Measurements from ENCODE around the gene E4F1. TPM values are rescaled to one million over a fixed set of nuclear protein-coding genes. Genes with fewer than 3 reads are reported as not detected.

E4F1 gene
- total and polyA plus RNA-seq, 9 of the 15 experiments (the other 6 are each of a cell fraction or from before 2014, with no cell fraction given): 0.48 to 94.9 (median 20.4) TPM

DNA sequence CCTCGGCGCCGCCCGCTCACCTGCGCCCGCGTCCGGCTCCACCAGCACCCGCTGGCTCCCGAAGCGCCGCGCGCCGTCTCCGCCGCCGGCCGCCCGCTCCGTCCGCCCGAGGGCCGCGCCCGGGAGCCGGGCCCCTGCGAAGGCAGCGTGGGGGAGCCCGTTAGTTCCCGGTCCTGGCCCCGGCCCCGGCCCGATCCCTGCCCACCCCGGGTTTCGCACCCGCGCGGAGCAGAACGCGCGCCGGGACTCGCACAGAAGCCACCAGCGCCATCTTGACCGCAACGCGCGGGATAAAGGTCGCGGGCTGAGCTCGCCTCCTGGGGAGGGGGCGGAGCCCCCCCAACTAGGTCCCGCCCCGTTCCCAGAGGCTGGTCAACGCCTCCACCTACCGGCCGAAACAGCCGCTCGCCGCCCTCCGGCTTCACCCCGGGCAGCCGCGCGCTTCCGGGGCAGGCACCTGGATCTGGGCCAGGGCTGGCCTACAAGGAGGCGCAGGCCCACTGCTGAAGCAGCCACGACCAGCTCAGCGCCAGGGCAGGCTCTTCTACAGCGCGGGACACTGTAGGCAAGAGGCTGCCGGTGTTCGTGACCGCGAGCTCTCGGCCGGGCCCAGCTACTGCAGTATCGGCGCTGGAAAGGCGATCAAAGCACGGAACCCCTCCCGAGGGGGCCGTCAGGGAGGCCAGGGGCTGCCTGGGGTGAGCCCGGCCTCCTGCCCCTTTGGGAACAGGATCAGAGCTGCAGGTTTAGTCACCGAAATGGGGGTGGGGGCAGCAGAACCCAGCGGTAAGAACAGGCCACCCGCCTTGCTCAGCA lies 28.1 kb downstream of the E4F1 start, which contains the start of gene ECI1 (continued):
- TF ChIP-seq, protein P1, sequence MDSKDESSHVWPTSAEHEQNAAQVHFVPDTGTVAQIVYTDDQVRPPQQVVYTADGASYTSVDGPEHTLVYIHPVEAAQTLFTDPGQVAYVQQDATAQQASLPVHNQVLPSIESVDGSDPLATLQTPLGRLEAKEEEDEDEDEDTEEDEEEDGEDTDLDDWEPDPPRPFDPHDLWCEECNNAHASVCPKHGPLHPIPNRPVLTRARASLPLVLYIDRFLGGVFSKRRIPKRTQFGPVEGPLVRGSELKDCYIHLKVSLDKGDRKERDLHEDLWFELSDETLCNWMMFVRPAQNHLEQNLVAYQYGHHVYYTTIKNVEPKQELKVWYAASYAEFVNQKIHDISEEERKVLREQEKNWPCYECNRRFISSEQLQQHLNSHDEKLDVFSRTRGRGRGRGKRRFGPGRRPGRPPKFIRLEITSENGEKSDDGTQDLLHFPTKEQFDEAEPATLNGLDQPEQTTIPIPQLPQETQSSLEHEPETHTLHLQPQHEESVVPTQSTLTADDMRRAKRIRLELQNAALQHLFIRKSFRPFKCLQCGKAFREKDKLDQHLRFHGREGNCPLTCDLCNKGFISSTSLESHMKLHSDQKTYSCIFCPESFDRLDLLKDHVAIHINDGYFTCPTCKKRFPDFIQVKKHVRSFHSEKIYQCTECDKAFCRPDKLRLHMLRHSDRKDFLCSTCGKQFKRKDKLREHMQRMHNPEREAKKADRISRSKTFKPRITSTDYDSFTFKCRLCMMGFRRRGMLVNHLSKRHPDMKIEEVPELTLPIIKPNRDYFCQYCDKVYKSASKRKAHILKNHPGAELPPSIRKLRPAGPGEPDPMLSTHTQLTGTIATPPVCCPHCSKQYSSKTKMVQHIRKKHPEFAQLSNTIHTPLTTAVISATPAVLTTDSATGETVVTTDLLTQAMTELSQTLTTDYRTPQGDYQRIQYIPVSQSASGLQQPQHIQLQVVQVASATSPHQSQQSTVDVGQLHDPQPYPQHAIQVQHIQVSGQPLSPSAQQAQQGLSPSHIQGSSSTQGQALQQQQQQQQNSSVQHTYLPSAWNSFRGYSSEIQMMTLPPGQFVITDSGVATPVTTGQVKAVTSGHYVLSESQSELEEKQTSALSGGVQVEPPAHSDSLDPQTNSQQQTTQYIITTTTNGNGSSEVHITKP (IDR thresholded peaks at IDR 0.05; ENCODE audit: partially characterized antibody): peak; percentile 19
- TF ChIP-seq SRSF1 (IDR thresholded peaks at IDR 0.05; ENCODE audit: low read depth, low read length) (0 out of 2 replicates have a peak, but pooled peaks have one; percentile 54), RCOR1 (IDR thresholded peaks at IDR 0.05; ENCODE audit: borderline replicate concordance in 1 of 2, low read depth in 2 of 2, low read length in 2 of 2) (peak in 1 of 2 experiments; percentile 56; a peak in 1 of 4 replicates), POU5F1 (IDR thresholded peaks at IDR 0.05; ENCODE audit: borderline replicate concordance, low read depth, low read length, partially characterized antibody) (peak; percentile 65), EP300 (IDR thresholded peaks at IDR 0.05; ENCODE audit: low read length) (peak; percentile 34; the same call in 1 of the 2 replicates), FOXJ2 (tag; IDR thresholded peaks at IDR 0.05) (no peak), ZNF347 (CRISPR knock-in tag; IDR thresholded peaks at IDR 0.05; ENCODE audit: low read depth) (no peak), TRIM28 (IDR thresholded peaks at IDR 0.05) (no peak)
- TF ChIP-seq, protein P2, sequence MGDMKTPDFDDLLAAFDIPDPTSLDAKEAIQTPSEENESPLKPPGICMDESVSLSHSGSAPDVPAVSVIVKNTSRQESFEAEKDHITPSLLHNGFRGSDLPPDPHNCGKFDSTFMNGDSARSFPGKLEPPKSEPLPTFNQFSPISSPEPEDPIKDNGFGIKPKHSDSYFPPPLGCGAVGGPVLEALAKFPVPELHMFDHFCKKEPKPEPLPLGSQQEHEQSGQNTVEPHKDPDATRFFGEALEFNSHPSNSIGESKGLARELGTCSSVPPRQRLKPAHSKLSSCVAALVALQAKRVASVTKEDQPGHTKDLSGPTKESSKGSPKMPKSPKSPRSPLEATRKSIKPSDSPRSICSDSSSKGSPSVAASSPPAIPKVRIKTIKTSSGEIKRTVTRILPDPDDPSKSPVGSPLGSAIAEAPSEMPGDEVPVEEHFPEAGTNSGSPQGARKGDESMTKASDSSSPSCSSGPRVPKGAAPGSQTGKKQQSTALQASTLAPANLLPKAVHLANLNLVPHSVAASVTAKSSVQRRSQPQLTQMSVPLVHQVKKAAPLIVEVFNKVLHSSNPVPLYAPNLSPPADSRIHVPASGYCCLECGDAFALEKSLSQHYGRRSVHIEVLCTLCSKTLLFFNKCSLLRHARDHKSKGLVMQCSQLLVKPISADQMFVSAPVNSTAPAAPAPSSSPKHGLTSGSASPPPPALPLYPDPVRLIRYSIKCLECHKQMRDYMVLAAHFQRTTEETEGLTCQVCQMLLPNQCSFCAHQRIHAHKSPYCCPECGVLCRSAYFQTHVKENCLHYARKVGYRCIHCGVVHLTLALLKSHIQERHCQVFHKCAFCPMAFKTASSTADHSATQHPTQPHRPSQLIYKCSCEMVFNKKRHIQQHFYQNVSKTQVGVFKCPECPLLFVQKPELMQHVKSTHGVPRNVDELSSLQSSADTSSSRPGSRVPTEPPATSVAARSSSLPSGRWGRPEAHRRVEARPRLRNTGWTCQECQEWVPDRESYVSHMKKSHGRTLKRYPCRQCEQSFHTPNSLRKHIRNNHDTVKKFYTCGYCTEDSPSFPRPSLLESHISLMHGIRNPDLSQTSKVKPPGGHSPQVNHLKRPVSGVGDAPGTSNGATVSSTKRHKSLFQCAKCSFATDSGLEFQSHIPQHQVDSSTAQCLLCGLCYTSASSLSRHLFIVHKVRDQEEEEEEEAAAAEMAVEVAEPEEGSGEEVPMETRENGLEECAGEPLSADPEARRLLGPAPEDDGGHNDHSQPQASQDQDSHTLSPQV (IDR thresholded peaks at IDR 0.05): 0 out of 2 replicates have a peak, but pooled peaks have one; percentile 29
- TF ChIP-seq, protein P3, sequence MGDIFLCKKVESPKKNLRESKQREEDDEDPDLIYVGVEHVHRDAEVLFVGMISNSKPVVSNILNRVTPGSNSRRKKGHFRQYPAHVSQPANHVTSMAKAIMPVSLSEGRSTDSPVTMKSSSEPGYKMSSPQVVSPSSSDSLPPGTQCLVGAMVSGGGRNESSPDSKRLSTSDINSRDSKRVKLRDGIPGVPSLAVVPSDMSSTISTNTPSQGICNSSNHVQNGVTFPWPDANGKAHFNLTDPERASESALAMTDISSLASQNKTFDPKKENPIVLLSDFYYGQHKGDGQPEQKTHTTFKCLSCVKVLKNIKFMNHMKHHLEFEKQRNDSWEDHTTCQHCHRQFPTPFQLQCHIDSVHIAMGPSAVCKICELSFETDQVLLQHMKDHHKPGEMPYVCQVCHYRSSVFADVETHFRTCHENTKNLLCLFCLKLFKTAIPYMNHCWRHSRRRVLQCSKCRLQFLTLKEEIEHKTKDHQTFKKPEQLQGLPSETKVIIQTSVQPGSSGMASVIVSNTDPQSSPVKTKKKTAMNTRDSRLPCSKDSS (IDR thresholded peaks at IDR 0.05; ENCODE audit: low read depth, partially characterized antibody): no peak
- TF ChIP-seq, protein P4, sequence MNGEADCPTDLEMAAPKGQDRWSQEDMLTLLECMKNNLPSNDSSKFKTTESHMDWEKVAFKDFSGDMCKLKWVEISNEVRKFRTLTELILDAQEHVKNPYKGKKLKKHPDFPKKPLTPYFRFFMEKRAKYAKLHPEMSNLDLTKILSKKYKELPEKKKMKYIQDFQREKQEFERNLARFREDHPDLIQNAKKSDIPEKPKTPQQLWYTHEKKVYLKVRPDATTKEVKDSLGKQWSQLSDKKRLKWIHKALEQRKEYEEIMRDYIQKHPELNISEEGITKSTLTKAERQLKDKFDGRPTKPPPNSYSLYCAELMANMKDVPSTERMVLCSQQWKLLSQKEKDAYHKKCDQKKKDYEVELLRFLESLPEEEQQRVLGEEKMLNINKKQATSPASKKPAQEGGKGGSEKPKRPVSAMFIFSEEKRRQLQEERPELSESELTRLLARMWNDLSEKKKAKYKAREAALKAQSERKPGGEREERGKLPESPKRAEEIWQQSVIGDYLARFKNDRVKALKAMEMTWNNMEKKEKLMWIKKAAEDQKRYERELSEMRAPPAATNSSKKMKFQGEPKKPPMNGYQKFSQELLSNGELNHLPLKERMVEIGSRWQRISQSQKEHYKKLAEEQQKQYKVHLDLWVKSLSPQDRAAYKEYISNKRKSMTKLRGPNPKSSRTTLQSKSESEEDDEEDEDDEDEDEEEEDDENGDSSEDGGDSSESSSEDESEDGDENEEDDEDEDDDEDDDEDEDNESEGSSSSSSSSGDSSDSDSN (IDR thresholded peaks at IDR 0.05; ENCODE audit: borderline replicate concordance in 1 of 2, low read depth in 2 of 2, low read length in 2 of 2): peak; percentile 12 to 60; a peak in 2 of 4 replicates

Measured in K562 (cell line).